ENCODE data around the gene ATXN7L2. TPM values are rescaled to one million over a fixed set of nuclear protein-coding genes. Genes with fewer than 3 reads are reported as not detected.

ATXN7L2 gene
- polyA plus RNA-seq, 2 of the 4 experiments (the other 2 are of a cell fraction): 0.97 to 2.2 TPM

DNA sequence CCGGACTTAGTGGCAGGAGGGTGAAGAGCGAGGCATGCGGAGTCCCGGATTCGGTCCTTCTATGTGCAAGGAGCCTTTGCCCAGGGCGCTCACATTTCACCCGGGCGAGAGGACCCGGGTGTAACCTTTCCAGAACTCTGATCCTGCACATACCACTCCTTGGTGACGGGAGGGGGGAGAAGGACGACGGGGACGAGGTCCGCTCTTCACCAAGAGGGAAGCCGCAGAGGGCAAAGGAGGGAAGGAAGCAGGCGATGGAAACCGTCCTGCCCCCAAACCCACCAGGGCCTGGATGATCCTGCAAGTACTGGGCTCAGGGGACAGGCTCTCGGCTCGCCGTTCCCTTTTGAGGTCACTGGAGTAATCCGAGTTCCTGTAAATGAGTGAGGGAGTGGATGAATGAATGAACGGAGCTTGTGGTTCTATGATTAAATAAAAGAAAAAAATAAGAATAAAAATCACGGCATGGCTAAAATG is 16.4 kb upstream of the ATXN7L2 start:
- H3K4me2 ChIP-seq: peak overlapping the region; percentile 87; the same call in 1 of the 3 replicates
- ATAC-seq (no peak), DNase-seq (ENCODE audit: low read depth in 1 of 2, low spot score in 1 of 2) (no peak), FAIRE-seq (no peak)
- no peak overlapping the region for H3K4me3 ChIP-seq
- ChIA-PET POLR2A (no interaction called here), CTCF (no interaction called here)
- no peak for TF ChIP-seq REST (IDR thresholded peaks at IDR 0.05)
- no peak for TF ChIP-seq KDM5A (IDR thresholded peaks at IDR 0.05)
- TF ChIP-seq RARB (CRISPR knock-in tag; IDR thresholded peaks at IDR 0.05): no peak
- TF ChIP-seq, protein P1, sequence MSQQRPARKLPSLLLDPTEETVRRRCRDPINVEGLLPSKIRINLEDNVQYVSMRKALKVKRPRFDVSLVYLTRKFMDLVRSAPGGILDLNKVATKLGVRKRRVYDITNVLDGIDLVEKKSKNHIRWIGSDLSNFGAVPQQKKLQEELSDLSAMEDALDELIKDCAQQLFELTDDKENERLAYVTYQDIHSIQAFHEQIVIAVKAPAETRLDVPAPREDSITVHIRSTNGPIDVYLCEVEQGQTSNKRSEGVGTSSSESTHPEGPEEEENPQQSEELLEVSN (IDR thresholded peaks at IDR 0.05; ENCODE audit: borderline replicate concordance, low read depth): no peak
- TF ChIP-seq JUNB (IDR thresholded peaks at IDR 0.05): no peak
- no peak for TF ChIP-seq ZNF302 (CRISPR knock-in tag; IDR thresholded peaks at IDR 0.05)
- TF ChIP-seq HOXB5 (CRISPR knock-in tag; IDR thresholded peaks at IDR 0.05): no peak
- TF ChIP-seq RNF2 (IDR thresholded peaks at IDR 0.05; ENCODE audit: borderline replicate concordance, low read depth): no peak
- no peak for TF ChIP-seq MAFK (IDR thresholded peaks at IDR 0.05; ENCODE audit: partially characterized antibody)
- no peak for TF ChIP-seq POLR2A (IDR thresholded peaks at IDR 0.05; ENCODE audit: low read length)
- TF ChIP-seq MAZ (IDR thresholded peaks at IDR 0.05; ENCODE audit: borderline replicate concordance, low read depth, low read length): no peak
- TF ChIP-seq ZFP36 (IDR thresholded peaks at IDR 0.05; ENCODE audit: borderline replicate concordance, partially characterized antibody): no peak
- no peak for TF ChIP-seq PBX3 (IDR thresholded peaks at IDR 0.05)
- H3K9me3 ChIP-seq: no peaks in the 10 kb centered on the region
- 73% methylated on average over 14 of the region's 23 CpGs for WGBS (ENCODE audit: missing lambda C conversion rate)
- no peaks in the 10 kb centered on the region for H3K4me1 ChIP-seq
- H3K27ac ChIP-seq: no peak overlapping the region

- TF ChIP-seq, protein P2, sequence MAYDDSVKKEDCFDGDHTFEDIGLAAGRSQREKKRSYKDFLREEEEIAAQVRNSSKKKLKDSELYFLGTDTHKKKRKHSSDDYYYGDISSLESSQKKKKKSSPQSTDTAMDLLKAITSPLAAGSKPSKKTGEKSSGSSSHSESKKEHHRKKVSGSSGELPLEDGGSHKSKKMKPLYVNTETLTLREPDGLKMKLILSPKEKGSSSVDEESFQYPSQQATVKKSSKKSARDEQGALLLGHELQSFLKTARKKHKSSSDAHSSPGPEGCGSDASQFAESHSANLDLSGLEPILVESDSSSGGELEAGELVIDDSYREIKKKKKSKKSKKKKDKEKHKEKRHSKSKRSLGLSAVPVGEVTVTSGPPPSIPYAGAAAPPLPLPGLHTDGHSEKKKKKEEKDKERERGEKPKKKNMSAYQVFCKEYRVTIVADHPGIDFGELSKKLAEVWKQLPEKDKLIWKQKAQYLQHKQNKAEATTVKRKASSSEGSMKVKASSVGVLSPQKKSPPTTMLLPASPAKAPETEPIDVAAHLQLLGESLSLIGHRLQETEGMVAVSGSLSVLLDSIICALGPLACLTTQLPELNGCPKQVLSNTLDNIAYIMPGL (CRISPR knock-in tag; IDR thresholded peaks at IDR 0.05; ENCODE audit: borderline replicate concordance): no peak
- TF ChIP-seq JUNB (IDR thresholded peaks at IDR 0.05) (no peak), KDM5A (IDR thresholded peaks at IDR 0.05) (no peak), CBX8 (IDR thresholded peaks at IDR 0.05) (no peak), PHF8 (IDR thresholded peaks at IDR 0.05; ENCODE audit: borderline replicate concordance, low read depth) (no peak), RAD21 (conservative IDR thresholded peaks at IDR 0.05 in 1 of 2, IDR thresholded peaks at IDR 0.05 in 1 of 2) (no peak), RFX5 (IDR thresholded peaks at IDR 0.05) (no peak), HDAC2 (IDR thresholded peaks at IDR 0.05) (no peak), RCOR1 (IDR thresholded peaks at IDR 0.05; ENCODE audit: low read depth, low read length) (no peak), CHD4 (IDR thresholded peaks at IDR 0.05; ENCODE audit: borderline replicate concordance) (no peak), MYC (IDR thresholded peaks at IDR 0.05; ENCODE audit: borderline replicate concordance, low read length) (no peak), FOSB (CRISPR knock-in tag; IDR thresholded peaks at IDR 0.05) (no peak), RNF2 (IDR thresholded peaks at IDR 0.05; ENCODE audit: borderline replicate concordance, low read depth) (no peak), HEYL (CRISPR knock-in tag; IDR thresholded peaks at IDR 0.05) (no peak)
- POLR2A ChIA-PET: no interaction called here
- 100% methylated on average over 1 of the region's 1 CpG for WGBS (ENCODE audit: missing lambda C conversion rate)
- ATAC-seq (no peak), FAIRE-seq (no peak), DNase-seq (ENCODE audit: low read depth in 1 of 2, low spot score in 1 of 2) (no peak)
- no peaks in the 10 kb centered on the region for H3K4me1 ChIP-seq
- H3K4me2 ChIP-seq: no peak overlapping the region
- no peak overlapping the region for H3K4me3 ChIP-seq
- no peaks in the 10 kb centered on the region for H3K9me3 ChIP-seq
- no peak overlapping the region for H3K27ac ChIP-seq
- CTCF ChIA-PET: interaction anchor here (0.9 kb wide), 1 partner anchor 64 kb away, joined by 5 read pairs; no protein-coding TSS in a partner anchor
These were observed 15.6 kb upstream of the ATXN7L2 start for GRCh38 chr1:109468061-109468460.

All from A549 (cell line).